GM20000 (cell line): ENCODE results near the gene ADAMTS16.

Experiments used
- DNase-seq: peaks from one replicate; pipeline ENCODE4 v3.0.0; 2012; ENCODE audit warnings: low spot score
- TF ChIP-seq, protein P1 (sequence below): IDR thresholded peaks from 2 replicates; pipeline ENCODE4 v1.5.1; 2012; ENCODE audit warnings: mild to moderate bottlenecking, control low read depth; ENCODE audit errors: extremely low read depth, missing control alignments

The ADAMTS16 gene

GRCh38 chr5:5273398-5273797 is 133.3 kb downstream of the ADAMTS16 start:
- TF ChIP-seq, protein P1, sequence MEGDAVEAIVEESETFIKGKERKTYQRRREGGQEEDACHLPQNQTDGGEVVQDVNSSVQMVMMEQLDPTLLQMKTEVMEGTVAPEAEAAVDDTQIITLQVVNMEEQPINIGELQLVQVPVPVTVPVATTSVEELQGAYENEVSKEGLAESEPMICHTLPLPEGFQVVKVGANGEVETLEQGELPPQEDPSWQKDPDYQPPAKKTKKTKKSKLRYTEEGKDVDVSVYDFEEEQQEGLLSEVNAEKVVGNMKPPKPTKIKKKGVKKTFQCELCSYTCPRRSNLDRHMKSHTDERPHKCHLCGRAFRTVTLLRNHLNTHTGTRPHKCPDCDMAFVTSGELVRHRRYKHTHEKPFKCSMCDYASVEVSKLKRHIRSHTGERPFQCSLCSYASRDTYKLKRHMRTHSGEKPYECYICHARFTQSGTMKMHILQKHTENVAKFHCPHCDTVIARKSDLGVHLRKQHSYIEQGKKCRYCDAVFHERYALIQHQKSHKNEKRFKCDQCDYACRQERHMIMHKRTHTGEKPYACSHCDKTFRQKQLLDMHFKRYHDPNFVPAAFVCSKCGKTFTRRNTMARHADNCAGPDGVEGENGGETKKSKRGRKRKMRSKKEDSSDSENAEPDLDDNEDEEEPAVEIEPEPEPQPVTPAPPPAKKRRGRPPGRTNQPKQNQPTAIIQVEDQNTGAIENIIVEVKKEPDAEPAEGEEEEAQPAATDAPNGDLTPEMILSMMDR: no peak
- no peak for DNase-seq

- DNase-seq: no peak
Measured at GRCh38 chr5:5273976-5274375, 133.8 kb downstream of the ADAMTS16 start.

GRCh38 chr5:5275211-5275610 is 135.1 kb downstream of the ADAMTS16 start:
- no peak for DNase-seq
- TF ChIP-seq, protein P1: no peak

More at GRCh38 chr5:5273976-5274375, 133.8 kb downstream of the ADAMTS16 start:
- TF ChIP-seq, protein P1: no peak

DNA sequence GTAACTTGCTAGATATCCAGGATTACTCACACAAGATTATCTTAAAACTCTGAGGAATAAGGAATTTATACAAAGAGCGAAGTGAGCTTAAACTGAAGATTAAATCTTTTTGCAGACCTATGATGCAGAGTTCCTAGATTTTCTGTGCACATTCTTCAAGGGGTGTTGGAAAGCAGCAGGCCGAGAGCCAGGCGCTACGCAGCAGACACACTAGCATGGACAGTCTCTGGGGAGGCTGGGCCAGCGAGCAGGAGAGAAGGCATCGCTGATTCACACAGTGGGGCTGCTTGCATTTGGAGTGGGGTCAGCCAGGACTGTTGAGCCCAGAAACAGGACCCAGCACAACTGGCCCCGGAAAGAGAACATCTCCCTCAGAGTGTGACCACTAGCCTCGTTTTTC is 136.3 kb downstream of the ADAMTS16 start:
- TF ChIP-seq, protein P1: no peak
- DNase-seq: no peak

DNA sequence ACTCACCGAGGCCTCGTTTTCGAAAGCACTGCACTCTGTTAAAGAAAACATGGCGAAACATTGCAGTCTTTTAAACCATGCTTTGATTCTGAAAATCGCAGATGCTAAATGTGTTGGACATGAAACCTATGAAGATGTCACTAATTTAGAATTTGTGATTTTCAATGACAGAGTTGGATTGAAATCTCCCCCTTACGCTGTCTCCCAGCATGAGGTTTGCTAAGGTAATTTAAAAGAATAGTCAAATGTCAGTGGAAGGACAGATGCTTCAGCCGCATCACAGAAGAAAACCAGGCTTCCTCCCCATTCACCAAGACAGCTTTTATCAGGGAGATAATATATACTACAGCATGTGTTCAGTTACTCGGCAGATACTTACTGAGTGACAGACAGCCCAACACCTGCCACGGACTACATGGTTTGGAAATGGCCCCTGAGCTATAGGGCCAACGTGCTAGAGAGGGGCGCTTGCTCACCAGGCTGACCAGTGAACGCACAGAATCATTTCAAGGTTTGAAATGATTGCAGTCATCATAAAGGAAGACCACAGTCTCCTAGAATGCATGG is 136.9 kb downstream of the ADAMTS16 start:
- DNase-seq: no peak
- TF ChIP-seq, protein P1: no peak

DNA sequence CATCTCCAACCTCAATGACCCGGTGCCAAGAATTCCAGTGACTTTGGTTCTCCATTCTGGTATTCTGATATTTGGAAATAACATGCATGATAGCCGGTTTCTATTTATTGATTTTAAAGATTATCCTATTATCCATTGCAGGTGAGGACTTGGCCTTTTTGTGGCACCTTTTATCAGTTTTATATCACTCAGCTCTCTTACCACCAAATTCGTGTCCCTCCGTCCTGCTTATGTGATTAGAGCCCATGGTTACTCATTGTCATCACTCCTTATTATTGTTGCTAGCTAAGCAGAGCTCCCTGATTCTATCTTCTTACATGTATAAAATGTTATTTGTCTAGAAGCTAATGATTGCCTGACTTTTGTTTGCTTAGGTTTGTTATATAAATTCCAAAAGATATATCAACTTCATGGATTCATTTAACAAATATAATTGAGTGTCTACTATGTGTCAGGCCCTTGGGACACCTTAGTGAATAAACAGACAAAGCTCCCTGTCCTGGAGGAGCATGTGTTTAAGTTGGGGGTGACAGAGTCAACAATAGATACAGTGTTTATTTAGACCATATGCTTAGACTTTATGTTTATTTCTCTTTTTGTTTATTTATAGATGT is 138.2 kb downstream of the ADAMTS16 start:
- DNase-seq: no peak
- TF ChIP-seq, protein P1: no peak

GRCh38 chr5:5278815-5279381 is 138.8 kb downstream of the ADAMTS16 start:
- TF ChIP-seq, protein P1: no peak
- DNase-seq: no peak
